AG08395 (cell line): Measurements from ENCODE around the gene CIAO3.
"Not testable (repeated sequence)": the region's sequence is repeated elsewhere in the genome, so short reads cannot be mapped to it uniquely, and the experiment has no call there.

Source experiments
- DNase-seq: peaks from one replicate; pipeline ENCODE4 v3.0.0; 2012; ENCODE audit warnings: mixed read lengths, low spot score

Gene CIAO3

DNA sequence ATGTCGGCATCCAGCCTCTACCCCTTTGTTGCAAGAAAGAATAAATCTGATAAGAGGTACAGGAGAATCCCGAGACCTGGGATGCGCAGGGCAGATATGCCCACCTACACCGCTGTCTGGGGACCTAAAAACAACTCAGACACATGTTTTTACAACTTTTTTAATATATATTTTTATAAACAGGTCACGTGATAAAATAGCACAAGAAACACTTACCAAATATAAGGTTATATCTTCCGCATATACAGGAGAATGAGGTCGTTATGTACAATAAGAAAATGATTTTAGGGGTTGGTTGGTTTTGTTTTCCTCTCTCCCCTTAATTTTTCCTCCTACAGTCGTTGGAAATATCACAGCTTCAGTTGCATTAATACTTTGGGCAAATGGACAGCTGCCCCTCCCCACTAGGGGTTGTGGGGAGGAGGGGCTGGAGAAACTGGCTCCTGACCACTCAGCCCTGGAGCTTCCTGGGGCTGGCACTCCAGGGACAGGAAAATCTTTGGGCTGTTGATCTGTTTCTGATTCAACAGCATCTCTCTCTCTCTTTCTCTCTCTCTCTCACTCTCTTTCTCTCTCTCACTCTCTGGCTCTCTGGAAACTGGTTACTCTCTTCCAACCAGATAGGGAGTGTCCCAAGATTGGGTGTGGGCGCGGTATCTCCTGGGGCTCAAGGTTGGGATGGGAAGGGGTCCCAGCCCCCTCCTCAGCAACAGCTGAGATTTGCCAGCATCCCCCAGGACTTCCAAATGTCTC is 48.3 kb downstream of the CIAO3 start:
- DNase-seq, result no peak

DNA sequence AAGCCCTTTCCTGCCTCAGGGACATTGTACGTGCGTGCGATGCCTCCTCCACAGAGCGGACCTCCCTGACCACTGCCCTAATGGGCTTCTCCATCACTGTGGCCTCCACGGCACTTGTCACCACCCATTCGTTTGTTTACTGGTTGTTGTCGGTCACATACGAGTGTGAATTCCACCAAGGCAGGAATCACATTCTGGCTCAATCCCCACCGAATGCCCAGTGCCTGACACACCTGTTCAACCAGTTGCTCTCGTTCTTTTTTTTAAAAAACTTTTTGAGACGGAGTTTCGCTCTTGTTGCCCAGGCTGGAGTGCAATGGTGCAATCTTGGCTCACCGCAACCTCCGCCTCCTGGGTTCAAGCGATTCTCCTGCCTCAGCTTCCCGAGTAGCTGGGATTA is 49.6 kb downstream of the CIAO3 start:
- not testable (repeated sequence) for DNase-seq

DNA sequence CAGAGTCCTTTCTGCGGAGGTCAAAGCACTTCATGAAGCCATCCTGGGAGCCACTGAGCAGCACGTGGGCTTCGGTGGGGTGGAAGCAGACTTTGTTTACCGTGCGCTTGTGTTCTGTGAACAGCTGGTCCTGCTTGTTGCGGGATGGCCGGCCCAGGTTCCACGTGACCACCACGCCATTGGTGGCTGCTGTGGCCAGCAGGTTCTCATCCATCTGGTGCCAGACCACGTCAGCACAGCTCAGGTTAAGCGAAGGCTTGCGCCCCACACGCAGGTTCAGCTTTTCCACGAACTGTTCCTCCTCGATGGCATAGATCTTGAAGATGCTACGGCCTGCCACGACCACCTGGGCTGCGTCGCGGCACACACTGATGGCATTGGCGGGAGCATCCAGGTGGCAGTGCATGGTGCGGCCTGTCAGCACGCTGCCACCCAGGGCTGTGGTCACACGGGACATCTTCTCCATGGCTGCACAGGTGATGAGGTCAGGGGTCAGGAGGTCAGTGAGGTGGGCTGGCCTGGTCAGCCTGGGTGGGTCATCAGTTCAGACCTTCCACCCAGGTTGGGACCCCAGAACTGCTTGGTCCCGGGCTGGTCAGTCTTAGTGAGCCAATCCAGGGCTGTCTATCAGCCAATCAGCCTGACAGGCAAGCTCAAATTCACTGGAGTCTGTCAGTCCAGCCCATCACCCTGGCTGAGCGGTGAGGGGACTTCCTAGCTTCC is 51.5 kb downstream of the CIAO3 start:
- DNase-seq, result no peak

DNA sequence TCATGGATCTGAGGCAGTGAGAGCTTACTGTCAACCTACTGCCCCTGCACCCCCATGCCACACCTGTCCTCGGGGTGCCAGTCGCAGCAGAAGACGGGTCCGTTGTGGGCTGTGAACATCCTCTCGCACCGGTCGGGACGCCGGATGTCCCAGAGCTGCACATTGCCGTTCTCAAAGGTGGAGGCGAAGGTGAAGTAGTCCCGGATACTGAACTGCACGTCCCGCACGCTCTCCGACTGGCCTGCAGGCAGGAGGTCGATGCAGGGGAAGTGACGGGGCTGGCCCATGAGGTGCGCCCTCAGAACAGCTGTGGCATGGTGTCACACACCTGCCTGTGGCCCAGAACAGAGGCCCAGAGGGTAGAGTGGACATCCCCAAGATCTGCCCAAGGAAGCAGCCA is 53.3 kb downstream of the CIAO3 start:
- DNase-seq, result no peak

DNA sequence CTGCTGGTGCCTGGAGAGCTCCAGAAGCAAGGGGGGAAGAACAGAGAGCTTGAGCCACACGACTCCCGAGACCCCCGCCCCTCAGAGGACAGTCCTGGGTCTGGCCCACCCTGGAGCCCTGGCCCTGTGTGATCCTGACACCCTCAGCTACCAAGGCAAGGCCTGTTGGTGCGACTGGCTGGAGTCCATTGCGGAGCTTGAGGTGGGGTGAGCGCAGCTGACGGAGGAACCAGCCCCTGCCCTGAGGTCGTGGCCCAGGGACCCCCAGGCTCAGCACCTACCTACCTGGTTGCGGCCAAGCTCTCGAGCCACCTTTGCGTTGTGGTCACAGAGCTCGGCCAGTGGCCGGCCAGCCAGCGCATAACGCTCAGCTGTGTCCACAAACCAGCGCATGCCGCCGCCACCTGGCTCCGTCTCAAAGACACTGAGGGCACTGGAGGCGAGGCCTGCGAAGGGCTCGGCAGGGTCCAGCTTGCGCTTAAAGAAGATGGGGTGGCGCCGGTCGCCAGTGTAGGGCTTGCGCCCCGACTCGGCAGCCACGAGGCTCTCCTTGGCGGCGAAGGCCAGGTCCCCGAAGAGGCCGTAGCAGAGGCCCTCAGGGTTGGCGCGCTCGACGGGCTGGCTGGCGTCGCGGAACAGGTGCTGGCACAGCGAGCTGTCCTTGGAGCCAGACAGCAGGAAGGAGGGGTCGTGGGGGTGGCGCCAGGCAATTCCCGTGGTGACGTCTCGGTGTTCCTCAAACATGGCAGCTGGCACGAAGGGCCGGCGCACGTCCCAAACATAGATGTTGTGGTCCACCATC is 54.1 kb downstream of the CIAO3 start:
- no peak for DNase-seq

DNA sequence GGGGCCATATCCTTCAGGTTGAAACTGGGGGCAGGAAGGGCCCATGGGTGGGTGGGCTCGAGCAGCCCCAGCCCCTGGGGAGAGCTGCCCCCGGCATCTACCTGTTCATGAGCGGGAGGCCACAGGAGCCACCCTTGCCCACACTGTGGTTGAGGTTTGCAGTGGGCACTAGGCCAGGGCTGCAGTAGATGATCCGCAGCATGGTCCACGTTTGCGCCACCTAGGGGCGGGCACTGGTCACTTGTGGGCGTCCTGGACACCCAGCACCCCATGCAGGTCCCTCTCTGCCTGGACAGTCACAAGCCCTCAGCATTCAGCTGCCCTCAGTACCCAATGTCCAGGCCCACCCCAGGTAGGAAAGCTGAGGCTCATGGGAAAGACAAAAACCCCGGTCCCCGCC is 54.8 kb downstream of the CIAO3 start:
- peak; percentile 26 for DNase-seq

DNA sequence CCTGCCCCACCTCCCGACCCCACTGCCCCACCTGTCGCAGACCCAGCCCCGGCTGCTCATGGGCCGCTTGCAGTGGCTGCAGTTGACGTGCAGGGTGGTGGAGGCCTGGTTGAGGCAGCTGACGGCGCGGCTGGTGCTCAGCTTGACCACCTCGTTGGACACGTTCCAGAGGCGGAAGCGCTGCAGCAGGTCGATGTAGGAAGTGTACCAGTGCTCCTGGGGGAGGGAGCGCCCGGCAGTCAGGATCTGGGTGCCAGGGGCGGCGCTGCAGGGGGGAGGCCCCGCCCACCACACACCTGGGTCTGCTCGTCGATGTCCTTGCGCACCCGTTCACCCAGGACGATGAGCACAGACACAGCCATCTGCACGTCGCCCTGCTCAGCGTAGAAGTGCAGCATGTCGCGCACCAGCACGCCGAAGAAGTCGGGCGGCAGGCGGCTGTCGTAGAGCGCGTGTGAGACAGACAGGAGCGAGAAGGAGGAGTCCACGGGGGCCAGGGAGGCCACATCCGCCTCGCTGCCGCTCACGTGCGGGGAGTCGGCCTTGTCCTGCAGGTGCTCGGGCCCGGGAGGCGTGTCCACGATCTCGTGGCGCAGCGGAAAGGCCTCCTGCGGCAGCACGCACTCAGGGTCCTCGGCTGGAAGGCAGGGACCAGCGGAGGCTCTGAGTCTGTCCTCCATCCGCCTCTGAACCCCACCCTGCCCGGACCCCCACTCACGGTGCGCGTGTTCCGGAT is 55.7 kb downstream of the CIAO3 start:
- DNase-seq, result no peak

DNA sequence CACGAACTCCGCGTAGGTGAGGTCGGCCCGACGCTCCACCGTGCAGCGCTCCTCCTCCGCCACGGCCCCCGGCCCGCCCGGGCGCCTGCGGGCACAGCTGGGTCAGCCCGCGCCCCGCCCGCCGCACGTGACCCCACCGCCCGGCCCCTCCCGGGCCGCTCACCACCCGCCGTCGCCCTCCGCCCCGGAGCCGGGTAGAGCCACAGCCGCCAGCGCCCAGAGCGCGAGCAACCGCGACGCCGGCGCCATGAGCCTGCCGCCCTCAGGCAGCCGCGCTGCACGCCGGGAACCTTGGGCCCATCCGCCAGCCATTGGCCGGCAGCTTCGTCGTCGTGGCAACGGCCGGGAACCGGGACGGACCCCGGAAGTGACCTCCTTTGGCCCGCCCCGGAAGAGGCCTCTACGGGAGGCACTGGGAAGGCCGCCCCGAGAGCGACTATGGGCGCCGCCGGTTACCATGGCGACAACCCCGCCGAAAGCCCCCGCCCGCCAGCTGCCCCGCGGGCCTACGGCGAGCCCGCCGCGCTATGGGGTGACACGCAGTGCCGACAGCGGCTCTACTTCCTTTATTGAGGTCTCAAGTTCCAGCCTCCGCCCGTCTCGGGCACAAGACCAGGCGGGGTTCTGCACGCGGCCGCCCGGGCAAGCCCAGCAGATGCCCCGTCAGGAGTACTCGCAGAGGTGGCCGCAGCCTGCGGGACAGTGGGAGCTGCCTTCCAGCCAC is 56.6 kb downstream of the CIAO3 start, which contains the start of gene JMJD8:
Gene JMJD8 (minus strand): TSS at position 264 of the 724 bp plus-strand sequence. CDS start 15 bp downstream, at position 249.
- DNase-seq, result peak; percentile 96

DNA sequence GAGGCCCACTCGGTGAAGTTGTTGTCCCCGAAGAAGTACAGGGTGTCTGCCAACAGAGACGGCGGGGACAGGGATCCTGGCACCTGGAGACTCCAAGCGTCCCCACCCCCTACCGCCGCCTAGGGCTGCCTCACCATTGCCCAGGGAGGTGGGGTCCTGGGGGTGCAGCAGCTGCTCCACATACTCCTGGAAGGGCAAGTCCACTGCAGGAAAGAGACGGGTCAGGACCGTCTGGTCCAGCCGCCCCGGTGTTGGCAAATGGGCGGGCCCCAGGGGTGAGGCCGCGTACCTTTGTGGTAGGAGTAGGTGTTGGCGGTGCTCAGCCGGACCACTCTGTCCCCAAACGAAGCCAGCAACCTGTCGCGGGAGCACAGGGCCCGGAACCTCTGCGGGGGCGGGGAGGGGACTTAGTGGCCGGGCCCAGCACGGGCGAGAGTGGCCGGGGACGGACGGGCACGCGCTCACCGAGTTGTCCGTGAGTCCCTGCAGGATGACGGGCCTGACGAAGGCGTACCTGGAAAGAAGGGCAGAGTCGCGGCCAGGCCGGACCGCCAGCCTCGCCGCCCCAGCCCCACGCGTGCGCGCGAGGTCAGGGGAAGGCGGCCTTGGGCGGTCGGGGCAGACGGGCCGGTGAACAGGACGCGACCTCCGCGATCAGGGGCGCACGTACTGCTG is 57.3 kb downstream of the CIAO3 start:
- no peak for DNase-seq

DNA sequence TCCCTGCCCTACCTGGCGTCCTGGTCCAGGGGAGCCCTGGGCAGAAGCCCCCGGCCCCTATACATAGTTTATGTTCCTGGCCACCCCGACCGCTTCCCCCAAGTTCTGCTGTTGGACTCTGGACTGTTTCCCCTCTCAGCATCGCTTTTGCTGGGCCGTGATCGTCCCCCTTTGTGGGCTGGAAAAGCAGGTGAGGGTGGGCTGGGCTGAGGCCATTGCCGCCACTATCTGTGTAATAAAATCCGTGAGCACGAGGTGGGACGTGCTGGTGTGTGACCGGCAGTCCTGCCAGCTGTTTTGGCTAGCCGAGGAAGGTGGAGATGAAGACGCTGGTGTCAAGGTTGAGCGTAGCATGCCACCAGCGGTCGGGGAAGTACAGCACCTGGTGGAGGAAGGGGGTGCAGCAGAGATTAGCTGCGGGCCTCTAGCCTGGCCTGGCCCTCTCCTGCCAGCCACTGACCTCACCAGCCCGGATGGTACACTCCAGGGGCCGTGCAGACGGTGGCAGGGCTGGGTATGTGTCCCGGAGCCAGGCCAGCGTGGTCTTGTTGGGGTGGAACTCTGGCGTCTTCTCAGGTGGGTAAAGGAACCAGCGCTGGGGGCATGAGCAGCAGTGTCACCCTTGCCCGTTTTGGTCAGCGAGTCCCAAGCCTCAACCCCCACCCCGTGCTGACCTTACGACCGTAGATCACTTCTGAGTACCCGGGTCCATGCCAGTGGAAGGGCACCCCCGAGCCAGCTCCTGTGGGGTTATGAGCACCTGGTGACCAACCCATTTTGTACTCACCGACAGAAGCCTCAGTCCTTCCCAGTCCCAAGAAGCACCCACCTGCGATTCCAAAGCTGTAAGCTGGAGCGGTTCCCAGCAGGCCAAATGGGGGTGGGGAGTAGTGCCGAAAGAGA is 58.1 kb downstream of the CIAO3 start:
- no peak for DNase-seq

DNA sequence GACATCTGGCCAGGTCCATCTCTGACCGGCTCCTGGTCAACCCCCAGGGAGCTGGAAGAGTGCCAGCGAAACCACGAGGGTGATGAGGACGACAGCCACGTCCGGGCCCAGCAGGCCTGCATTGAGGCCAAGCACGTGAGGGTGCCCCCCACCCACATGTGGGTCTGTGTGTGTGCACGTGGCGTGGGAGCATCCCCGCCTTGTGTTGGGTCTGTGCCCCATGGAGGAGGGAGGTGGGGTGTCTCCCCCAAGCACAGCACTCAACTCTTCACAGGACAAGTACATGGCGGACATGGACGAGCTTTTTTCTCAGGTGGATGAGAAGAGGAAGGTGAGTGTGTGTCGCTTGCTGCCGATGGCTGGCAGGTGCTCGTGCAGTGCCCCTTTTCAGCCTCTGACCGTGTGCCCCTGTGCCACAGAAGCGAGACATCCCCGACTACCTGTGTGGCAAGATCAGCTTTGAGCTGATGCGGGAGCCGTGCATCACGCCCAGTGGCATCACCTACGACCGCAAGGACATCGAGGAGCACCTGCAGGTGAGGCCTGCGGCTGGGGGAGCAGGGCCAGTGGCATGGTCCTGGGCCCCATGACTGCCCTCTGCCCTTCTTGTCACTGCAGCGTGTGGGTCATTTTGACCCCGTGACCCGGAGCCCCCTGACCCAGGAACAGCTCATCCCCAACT is 58.9 kb downstream of the CIAO3 start:
- DNase-seq, result no peak

DNA sequence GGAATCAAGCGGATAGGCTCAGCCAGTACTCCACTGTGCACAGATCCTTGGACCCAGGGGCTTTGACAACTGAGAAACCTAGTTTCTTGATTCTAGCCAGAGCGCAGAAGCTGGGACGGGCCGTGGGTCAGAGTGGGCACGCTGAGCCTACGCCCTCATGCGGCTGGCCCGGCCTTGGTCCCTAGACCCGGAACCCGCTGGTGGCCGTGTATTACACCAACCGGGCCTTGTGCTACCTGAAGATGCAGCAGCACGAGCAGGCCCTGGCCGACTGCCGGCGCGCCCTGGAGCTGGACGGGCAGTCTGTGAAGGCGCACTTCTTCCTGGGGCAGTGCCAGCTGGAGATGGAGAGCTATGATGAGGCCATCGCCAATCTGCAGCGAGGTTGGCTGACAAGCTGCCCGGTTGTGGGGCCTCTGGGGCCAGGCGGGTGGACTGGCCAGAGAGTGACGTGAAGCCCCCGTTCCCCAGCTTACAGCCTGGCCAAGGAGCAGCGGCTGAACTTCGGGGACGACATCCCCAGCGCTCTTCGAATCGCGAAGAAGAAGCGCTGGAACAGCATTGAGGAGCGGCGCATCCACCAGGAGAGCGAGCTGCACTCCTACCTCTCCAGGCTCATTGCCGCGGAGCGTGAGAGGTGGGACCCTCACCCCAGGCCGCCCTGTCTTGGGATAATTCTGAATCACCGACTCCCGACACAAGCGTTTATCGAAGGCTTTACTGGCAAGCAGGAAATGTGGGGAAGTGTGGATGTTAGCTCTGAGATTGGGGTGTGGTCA is 59.6 kb downstream of the CIAO3 start:
- DNase-seq, result no peak

DNA sequence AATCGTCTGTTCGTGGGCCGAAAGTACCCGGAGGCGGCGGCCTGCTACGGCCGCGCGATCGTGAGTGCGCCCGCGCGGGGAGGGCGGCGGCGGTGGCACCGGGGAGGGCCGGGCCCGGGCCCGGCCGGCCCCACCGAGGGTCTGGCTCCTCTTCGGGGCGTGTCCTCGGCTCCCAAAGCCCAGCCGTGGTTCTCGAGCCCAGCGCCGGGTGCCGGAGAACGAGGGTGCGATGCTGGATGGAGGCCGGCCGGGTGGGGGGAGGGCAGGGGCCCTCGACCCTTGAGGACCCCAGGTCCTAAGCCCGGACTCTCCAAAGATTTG is 60.2 kb downstream of the CIAO3 start:
- DNase-seq, result no peak

DNA sequence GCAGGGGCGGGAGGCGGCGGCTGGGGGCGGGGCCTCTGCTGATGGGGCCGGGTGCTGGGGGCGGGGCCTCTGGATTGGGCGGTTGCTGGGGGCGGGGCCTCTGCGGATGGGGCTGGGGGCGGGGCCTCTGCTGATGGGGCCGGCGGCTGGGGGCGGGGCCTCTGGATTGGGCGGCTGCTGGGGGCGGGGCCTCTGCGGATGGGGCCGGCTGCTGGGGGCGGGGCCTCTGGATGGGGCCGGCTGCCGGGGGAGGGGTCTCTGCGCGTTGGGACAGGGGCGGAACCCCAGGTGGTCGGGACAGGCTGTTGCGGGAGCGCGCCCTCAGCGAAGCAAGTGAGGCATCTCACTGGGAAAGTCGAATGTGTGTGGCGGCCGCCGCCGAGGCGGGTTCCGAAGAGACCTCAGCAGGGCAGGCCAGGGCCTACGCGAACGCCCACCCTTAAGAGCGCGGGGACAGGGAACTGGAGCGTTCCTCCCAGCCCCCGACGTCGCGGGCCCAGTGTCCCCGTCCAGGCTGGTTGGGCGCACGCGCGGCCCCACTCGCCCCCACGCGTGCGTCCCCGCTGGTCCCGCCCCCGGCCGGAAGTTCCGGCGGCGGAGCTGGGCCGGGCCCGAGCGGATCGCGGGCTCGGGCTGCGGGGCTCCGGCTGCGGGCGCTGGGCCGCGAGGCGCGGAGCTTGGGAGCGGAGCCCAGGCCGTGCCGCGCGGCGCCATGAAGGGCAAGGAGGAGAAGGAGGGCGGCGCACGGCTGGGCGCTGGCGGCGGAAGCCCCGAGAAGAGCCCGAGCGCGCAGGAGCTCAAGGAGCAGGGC is 60.8 kb downstream of the CIAO3 start, which contains the start of gene STUB1:
Gene STUB1 (plus strand): TSS at position 597 of the 811 bp plus-strand sequence. CDS start 116 bp downstream, at position 713.
- peak; percentile 92 for DNase-seq
